PC-9 (cell line): Measurements from ENCODE around the gene PEPD.

Source experiments
- CTCF ChIP-seq: fragments of 200-600 bp; sonication (generic); conservative IDR thresholded peaks from 2 replicates; pipeline ENCODE4 v1.6.1; 2017; ENCODE audit warnings: mixed run types, antibody characterized with exemption, mild to moderate bottlenecking, moderate library complexity
- EZH2 ChIP-seq: fragments of 200-600 bp; sonication (generic); IDR thresholded peaks from 2 replicates; pipeline ENCODE4 v1.8.0; 2017; ENCODE audit warnings: antibody characterized with exemption, low read depth

DNA sequence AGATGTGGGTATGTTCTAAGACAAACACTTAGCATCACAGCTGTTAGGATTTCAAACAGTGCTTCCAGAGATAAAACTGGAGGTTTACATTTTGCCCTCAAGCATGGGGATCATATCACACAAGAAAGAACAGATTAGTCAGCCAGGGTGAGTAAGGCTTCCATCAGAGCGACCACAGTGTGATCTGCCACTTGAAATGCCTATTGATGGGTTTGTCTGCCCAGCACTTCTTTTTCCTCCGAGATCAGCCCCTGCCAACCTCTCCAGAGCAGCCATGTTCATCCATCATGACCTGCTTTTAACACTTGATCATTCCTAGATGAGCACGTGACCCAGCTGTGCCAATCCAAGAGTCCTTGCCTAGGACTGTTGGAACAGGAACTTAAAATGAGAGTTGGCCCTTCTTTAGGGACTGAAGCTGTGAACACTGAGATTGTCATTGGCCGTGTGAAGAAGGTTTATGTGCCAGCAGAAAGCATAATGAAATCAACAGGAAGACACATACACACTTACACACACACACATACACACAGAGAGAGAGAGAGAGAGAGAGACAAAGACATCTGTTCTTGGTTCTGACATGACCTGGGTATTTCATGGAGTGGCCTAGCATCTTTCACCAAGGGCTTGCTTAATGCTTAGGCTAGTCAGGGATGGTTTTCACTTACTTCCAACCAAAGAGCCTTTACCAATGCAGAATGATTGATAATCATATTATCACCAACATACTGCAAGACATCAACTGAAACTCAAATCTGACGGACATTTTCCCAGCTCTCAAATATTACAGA is 153.3 kb downstream of the PEPD start:
- TF ChIP-seq EZH2 (no peak), CTCF (no peak)
